T-helper 2 cell treated with Interferon-gamma antibody and Interleukin-4, amounts not matched to agents 100 ng/mL and 5 ng/mL, for 36 hours (primary cell): ENCODE data around the gene ARL15. TPM values are rescaled to one million over a fixed set of nuclear protein-coding genes. Genes with fewer than 3 reads are reported as not detected.
"Not testable (repeated sequence)": the region's sequence is repeated elsewhere in the genome, so short reads cannot be mapped to it uniquely, and the experiment has no call there.

Experiments used
- intact Hi-C: fragments of 100-400 bp; cut with micrococcal nuclease; formaldehyde crosslinking; loops from one replicate; pipeline ENCODE4 v1.15.1; 2023
- total RNA-seq: library from RNA; stranded (reverse); gene quantifications from 2 replicates; pipeline ENCODE4 v1.2.3, GENCODE V29; 2022

Gene ARL15
- total RNA-seq, 1 donor from 2014 or later = 11.7 TPM

DNA sequence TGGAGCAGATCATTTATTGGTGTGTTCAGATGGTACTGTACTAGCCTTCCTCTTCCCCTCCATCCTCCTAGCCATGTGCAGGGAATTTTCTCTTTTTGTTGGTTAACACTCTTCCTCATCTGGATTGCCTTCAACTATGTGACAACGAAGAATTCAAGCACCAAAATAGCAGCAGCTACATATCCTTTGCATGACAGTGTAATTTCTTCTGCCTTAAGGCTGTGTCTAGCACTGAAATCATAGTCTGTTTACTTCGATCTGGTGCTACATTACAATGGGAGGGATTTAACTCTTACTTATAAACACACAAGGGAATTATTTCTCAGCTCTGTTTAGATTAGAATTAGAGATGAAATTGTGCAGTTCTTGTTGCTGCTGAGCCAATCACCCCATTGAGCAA, 260.4 kb downstream of the ARL15 start:
- intact Hi-C loops = no loop called here

GRCh38 chr5:54049144-54049543, 261.2 kb downstream of the ARL15 start:
- intact Hi-C loops = no loop called here

GRCh38 chr5:54045077-54045792, 265.1 kb downstream of the ARL15 start:
- intact Hi-C loops = no loop called here

DNA sequence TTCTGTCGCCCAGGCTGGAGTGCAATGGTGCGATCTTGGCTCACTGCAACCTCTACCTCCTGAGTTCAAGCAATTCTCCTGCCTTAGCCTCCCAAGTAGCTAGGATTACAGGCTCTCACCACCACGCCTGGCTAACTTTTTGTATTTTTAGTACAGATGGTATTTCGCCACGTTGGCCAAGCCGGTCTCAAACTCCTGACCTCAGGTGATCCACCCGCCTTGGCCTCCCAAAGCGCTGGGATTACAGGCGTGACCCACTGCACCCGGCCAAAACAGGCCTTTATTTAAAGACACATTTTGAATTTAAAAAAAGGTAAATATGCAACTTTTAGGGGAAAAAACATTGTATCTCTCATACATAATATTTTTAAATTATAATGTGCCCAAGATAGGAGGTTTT, 266.1 kb downstream of the ARL15 start:
- intact Hi-C loops = not testable (repeated sequence)

DNA sequence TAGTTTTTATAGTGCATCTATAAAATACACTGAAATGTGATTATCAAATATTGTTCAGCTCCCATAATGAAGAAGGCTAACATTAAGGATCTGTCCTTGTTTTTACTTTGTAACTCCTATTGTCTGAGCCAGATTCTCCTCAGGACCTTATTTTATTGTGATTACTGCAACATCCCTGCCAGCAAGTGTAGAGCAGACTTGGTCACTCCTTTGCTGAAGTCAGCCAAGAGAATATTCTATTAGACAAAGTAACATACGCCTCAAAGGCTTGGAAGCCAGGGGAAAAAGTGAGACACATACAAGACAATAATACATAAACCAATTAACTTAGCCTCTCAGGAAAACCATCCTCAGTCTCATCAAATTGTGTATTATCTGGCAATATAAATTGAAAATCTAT, 269.6 kb downstream of the ARL15 start:
- intact Hi-C loops = no loop called here

DNA sequence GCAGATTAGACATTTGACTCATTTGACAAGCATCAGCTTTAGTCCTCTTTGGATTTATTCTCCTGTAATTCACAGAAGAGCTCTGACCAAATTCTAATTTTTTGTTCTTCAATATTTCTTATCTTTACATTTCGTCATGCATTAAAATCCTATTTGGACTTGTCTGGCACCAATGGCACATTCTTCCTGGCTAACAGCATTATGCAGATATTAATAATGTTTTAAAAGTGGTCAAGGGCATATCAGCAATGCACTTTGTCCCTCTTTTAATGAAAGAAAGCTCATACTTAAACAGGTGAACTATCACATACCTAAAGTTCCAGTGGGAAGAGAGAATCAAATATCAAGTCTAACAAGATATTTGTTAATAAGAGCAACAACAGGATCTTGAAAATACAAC, 270.4 kb downstream of the ARL15 start:
- intact Hi-C loops = no loop called here

GRCh38 chr5:54037205-54037604, 273.2 kb downstream of the ARL15 start:
- intact Hi-C loops = no loop called here

- intact Hi-C loops = no loop called here
These were observed 279.4 kb downstream of the ARL15 start for GRCh38 chr5:54030981-54031380.

GRCh38 chr5:54024466-54024865, 285.9 kb downstream of the ARL15 start:
- intact Hi-C loops = no loop called here

- intact Hi-C loops = no loop called here
These were observed 288.1 kb downstream of the ARL15 start for GRCh38 chr5:54022223-54022622.

GRCh38 chr5:54021431-54022164, 288.8 kb downstream of the ARL15 start:
- intact Hi-C loops = no loop called here

- intact Hi-C loops = no loop called here
These were observed 291.9 kb downstream of the ARL15 start for GRCh38 chr5:54018438-54018837.

DNA sequence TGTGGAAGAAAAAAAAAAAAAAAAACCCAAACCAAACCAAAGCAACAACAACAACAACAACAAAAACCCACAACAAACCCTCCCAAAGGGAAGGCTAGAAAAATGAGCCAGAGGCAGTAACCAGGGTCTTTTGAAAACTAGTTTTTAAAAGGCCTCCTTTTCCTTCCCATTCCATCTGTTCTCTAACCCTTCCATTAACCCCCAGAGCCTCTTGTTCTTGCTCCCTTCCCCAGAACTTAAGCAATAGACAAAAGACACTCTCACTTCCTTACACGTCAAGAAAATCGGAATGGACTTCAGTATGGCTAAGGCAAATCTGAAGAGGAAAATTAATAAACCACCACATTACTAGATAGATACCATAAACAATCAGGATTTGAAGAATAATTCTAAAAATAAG, 292.8 kb downstream of the ARL15 start:
- intact Hi-C loops = no loop called here

DNA sequence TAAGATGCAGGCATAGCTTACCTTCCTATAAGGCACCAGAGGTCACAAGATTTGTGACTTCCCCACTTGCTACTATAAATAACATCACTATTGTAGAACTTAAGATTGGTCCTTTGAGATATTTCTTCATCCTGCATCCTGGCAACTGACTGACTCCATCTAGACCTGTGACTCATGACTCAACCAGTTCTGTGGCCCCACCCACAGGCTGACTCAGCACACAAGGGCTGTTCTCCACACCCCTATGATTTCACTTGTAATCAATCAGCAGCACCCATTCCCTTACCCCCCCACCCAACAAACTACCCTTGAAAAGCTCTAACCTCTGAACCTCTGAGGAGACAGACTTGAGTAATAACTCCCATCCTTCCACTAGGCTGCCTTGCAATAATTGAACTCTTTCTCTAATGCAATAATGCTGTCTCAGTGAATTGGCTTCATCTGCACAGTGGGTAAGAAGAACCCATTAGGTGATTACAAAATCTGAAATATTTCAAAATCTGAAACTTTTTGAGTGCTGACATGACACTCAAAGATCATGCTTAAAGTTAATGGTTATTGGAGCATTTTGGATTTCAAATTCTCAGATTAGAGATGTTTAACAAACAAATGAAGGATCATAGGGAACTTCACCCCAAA, 296.7 kb downstream of the ARL15 start:
- intact Hi-C loops = no loop called here

DNA sequence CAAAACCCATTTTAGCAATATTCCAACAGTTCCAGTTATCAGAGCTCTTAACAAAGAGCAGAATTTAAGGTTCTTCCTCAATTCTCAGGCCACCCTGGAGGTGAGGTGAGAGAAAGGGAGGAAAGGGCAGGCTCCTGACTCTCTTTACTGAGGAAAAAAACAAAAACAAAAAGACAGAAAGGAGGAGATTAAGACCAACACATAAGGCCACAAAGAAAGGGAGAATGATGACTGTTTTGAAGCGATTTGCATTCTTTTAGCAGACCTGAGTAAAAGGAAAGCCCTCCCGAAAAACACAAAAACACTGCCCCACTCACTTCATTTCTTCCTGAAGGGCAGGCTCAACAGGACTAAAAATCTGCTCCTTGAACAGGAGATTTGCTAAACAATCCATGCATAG, 300.5 kb downstream of the ARL15 start:
- intact Hi-C loops = no loop called here

GRCh38 chr5:54009357-54009756, 301.0 kb downstream of the ARL15 start:
- intact Hi-C loops = no loop called here

- intact Hi-C loops = no loop called here
These were observed 302.3 kb downstream of the ARL15 start for GRCh38 chr5:54007827-54008777.

DNA sequence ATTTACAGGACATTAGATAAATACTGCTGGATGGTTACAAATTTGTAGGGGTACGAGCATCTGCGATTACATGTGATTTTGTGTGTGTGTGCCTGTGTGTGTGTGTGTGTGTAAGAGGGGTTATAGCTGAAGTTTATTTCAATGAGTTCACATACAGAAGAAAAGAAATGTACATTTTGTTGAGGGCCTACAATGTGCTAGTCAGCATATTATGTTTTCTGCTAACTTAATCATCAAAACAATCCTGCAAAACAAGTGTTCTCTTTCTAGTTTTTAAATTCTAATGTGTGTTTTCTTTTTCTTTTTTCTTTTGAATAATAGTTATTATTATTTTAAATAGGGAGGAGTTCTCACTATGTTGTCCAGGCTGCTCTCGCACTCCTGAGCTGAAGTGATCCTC, 305.7 kb downstream of the ARL15 start:
- intact Hi-C loops = no loop called here

GRCh38 chr5:54002779-54003178, 307.6 kb downstream of the ARL15 start:
- intact Hi-C loops = no loop called here

- intact Hi-C loops = no loop called here
These were observed 308.2 kb downstream of the ARL15 start for GRCh38 chr5:54001976-54002775.

- intact Hi-C loops = no loop called here
These were observed 310.4 kb downstream of the ARL15 start for GRCh38 chr5:54000011-54000410.
